Stimulated activated CD4-positive, alpha-beta T cell treated with anti-CD3 and anti-CD28 coated beads, Interleukin-1b, Interleukin-23, amount 100 ng/mL, for 1 hour (primary cell): Measurements from ENCODE around the gene RFPL1.
"Not testable (repeated sequence)": the region's sequence is repeated elsewhere in the genome, so short reads cannot be mapped to it uniquely, and the experiment has no call there.

Experiments
- DNase-seq, 2 donors: peaks; one replicate each; pipeline ENCODE4 v3.0.0-alpha.2; 2020; ENCODE audit warnings: low read depth in 2 of 2

Gene RFPL1

DNA sequence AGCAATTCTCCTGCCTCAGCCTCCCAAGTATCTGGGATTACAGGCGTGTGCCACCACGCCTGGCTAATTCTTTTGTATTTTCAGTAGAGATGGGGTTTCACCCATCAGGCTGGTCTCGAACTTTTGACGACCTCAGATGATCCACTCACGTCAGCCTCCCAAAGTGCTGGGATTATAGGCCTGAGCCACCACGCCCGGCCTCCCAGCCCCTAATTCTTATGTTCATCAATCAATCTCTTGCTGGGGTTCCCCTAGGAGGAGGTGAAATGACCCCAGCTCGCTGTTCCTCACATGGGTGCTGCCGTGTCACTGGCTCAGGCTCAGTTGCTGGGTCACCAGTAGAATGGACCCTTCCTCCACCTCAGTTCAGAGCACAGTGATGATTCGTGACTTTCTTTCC, at the start of gene RFPL1:
TSS of gene RFPL1 (plus strand) at position 301 of the 400 bp plus-strand sequence.
- DNase-seq, result not testable (repeated sequence)

DNA sequence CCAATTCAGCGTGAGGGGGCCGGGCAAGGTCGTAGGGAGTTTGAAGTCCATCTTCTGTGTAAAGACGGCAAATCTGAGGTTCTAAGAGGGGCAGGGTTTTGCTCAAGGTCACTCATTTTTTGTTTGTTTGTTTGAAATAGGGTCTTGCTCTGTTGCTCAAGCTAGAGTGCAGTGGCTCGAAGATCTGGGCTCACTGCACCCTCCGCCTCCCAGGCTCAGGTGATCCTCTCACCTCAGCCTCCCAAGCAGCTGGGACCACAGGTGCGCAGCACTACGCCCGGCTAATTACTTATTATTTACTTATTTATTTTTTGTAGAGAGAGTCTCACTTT, 49.7 kb upstream of the RFPL1 start:
- no peak for DNase-seq

DNA sequence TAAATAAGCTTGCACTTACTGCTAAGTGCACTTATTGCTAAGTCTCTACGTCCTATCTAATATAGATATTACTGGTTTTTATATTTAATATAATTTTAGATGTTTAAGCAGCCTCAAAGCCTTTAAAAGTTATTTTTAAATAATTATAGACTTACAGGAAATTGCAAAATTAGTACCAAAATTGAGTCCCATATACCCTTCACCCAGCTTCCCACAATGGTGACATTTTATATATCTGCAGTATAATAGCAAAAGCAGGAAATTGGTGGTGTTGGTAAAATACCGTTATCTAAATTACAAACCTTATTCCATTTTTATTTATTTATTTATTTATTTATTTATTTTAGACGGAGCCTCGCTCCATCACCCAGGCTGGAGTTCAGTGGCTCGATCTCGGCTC, 48.1 kb upstream of the RFPL1 start:
- no peak for DNase-seq

DNA sequence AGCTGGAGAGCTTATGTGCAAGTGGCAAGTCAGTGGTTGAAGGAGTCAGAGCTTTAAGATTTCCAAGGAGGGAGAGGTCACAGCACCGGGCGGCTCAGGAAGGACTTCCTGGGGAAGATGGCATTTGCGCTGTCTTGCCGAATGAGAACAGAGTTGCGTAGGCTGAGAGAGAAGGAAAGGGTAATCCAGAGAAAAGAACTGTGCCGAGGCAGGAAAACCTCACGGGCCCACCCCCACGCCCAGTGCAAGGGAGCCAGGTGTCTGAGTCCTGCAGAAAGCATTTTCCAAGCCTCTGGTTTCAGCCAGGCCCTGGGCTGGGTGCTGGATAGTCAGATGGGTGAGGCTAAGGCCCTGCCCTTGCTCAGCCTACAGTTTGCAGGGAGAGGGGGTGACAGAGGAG, 46.8 kb upstream of the RFPL1 start:
- DNase-seq, result no peak

DNA sequence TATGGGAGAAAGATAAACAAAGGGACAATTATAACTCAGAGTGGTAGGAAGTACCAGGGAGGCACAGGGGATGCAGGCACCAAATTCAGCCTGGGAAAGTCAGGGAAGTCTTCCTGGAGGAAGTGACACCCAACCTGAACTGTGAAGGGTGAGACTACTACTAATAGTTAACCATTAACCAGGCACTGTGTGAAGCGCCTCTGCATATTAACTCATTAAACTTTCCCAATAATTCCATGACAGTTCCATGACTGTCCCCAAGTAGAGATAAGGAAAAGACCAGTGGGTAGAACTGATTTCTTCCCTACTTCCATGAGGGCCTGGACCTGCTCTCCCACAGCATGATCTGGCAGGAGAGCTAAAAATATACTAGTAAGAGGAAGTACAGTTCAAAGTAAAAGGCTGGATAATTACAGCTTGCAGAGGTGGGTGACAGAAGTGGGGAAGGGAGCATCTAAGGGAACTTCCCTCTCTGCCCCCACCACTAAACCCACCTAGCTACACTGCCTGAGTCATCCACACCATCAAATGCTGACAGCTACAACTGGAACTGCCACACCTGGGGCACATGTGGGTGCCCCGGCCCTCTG, 45.3 kb upstream of the RFPL1 start:
- no peak for DNase-seq

DNA sequence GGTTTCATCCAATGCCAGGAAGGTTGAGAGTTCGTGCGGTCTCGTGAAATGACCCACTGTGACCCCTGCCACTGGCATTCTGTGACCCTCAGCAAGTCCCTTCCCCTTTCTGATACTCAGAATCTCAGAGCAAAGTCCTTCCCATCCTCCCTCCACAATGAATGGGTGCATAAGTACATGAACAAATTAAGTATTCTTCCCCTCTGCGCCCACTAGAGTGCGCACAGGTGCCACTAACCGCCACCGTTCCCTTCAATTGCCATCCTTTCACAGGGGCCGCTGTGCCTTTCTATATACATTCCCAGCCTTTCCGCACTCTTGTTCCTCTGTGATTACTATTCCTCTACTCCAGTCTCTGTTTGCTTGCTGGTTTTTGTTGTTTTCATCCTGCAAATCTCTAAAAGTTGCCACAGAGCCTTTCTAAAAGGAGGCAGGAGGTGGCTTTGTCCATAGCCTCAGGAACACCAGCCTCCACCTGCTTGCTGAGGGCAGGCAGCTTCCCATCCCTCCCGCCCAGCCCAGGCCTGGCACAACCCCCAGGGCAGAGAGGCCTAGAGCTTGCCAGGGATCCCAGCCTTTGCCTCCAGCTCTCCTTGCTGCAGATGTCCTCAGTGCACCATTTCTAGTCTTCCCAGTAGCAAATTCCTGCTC, 43.3 kb upstream of the RFPL1 start:
- DNase-seq, result peak; percentile 26 to 39

DNA sequence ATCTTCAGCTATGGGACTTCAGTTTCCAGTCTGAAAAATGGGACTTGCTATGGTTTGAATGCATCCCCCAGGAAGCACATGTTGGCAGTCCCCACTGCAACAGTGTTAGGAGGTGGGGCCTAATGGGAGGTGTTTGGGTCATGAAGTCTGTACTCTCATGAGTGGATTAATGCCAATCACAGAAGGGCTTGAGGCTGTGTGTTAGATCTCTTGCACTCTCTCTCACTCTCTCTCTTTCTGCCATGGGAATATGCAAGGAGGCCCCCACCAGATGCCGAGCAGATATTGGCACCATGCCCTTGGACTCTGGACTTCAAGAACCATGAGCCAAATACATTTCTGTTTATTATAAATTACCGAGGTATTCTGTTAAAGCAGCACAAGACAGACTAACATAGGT, 42.3 kb upstream of the RFPL1 start:
- no peak for DNase-seq

DNA sequence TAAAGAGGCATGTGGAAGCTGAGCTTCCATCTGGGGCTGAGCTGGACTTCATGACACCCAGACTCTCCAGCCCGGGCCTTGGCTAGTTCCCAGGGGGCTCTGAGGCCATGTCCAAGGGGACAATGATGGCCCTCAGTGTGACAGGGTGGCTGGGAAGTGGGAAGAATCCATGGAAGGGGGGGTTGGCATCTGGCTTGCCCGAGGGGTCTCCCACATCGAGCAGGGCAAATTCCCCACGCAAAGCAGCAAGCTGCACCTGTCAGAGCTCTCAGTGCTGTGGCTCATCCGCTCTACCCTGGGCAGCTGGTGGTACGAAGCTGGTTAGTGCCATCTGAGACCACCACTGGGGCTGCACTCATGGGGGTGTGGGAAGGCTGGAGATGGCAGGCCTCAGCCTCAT, 40.6 kb upstream of the RFPL1 start:
- no peak for DNase-seq

DNA sequence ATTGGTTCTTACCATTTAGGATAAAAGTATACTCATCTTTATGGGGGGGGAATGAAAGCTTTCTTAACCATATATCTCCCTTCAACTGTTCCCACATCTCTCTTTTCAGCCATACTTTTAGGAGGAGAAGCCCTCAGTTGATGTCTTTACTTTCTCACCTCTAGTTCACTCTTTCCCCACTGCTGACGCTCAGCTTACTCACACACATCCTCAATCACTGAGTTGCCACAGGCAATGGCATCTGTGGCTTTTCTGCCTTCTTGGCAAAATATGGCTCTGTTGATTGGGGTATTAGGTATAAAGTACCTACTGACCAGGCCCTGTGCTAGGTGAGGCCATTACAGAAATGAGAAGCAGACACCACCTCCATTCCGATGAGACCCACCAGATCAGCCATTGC, 37.8 kb upstream of the RFPL1 start:
- DNase-seq, result no peak

DNA sequence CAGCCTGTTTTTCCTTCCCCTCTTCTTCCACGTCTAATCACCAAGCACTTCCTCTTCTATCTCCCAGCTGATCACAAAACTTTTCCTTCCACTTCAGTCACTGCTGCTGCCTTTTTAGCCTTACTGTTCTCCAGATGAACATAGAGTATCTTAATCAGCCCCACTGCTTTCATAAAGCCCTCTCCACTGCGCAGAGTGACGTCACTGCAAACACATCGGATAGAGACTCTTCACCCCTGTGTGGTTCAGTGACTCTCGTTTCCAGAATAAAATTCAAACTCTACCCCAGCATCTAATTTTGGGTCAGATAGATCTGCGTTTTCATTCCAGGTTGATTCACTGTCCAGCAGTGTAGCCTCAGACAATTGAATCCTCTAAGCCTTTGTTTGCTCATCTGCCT, 36.8 kb upstream of the RFPL1 start:
- DNase-seq, result not testable (repeated sequence)

DNA sequence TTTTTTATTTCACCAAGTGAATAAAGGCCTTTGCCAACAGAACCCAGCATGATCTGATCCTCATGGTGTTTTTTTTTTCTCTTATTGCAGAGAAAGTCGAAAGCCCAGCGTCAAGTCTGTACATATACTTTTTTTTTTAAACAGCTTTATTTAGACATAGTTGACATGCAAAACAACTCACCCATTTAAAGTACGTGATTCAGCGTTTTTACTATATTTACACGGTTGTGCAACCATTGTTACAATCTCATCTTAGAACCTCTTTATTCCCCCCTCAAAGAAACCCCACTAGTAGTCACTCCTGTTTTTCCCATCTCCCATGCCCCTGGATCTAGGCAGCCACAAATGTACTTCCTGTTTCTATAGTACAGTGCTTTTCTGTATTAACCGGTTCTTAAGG, 29.4 kb upstream of the RFPL1 start:
- no peak for DNase-seq

DNA sequence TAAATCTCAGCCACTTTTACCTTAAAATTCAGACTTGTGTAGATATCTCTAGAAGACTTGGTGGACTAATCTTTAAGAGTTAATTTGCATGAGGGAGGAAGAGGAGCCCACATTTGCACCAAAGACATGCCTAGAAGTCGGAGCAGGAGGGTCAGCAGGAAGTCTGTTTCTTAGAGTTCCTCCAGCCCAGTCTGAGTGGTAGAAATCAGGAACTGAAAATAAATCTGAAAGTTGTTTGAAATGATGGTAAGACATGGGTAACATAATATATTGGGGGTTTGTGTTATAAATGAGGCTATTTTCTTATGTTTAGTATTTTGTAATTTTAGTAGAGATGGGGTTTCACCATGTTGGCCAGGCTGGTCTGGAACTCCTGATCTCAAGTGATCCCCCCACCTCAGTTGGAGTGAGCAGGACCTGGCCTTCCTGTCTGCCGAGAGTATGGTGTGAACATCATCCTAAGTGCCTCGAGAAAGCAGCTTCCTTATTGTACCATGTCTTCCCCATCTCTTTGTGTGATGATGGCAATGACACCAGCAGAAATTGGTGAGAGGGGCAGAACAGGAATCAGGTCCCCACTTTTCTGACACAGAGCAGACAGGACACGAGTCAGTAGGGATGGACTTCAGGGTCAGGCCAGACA, 26.7 kb upstream of the RFPL1 start:
- not testable (repeated sequence) for DNase-seq

DNA sequence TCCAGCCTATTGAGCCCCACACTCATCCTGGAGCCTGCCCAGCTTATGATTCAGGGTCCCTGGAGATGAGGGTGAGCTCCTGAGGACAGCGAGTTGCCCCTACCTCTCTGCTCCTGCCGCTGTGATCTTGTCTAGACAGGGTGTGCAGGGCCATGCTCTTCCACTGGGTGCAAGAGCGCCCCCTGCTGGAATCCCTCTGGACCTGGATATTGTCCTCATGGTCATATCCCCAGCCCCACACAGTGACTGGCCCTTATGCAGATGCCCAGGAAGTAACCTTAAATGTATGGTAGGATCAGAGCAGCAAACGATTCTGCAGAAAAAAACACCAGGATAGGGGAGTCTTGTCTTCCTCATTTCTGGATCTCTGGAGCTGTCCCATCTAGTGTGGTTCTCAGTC, 25.6 kb upstream of the RFPL1 start:
- not testable (repeated sequence) for DNase-seq

DNA sequence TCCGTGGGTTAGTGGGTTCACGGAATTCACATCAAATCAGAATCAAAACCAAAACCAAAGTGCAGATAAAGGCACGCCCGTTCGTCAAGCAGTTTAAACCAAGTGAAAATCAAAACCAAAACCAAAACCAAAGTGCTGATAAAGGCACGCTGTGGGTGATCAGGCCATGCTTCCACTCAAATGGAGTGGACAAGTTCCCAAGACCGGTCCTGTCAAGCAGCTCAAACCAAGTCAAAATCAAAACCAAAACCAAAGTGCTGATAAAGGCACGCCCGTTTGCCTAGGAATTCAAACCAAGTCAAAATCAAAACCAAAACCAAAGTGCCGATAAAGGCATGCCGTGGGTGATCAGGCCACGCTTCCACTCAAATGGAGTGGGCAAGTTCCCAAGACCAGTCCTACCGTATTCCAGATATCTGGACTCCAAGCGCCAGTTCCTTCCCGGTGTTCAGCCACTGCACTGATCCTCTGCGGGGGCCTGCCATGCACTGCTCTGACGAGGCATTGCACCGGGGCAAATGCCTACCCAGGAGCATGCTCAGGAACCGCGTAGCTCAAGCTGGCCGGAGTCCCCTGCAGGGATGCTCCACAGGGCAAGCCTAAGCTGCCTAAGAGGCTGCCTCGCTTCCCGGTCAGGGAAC, 23.3 kb upstream of the RFPL1 start:
- peak; percentile 10 to 32 for DNase-seq

DNA sequence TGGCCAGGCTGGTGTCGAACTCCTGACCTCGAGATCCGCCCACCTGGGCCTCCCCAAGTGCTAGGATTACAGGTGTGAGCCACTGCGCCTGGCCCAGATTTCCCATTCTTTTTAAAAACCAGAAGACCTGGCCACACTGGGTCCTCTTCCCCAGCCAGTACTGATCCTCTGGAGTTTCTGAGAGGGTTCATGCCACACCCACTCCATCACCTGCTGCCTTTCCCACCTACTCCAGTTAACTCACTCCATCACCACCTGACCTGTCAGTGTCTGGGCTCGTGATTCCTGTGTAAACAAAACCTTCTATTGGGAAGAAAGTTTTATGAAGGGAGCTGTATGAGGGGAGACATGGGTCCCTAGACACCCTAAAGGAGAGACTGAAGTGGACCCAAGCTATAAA, 19.7 kb upstream of the RFPL1 start:
- DNase-seq, result not testable (repeated sequence)

DNA sequence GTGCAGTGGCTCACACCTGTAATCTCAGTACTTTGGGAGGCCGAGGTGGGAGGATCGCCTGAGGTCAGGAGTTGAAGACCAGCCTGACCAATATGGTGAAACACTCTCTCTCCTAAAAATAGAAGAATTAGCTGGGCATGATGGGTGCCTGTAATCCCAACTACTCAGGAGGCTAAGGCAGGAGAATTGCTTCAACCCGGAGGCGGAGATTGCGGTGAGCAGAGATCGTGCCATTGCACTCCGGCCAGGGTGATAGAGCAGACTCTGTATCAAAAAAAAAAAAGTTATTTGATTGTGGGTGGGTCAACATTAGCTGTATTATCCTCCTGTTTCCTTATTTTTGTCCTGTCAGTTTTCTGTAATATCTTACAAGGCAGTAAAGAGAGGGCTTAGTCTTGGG, 11.9 kb upstream of the RFPL1 start:
- DNase-seq, result no peak

DNA sequence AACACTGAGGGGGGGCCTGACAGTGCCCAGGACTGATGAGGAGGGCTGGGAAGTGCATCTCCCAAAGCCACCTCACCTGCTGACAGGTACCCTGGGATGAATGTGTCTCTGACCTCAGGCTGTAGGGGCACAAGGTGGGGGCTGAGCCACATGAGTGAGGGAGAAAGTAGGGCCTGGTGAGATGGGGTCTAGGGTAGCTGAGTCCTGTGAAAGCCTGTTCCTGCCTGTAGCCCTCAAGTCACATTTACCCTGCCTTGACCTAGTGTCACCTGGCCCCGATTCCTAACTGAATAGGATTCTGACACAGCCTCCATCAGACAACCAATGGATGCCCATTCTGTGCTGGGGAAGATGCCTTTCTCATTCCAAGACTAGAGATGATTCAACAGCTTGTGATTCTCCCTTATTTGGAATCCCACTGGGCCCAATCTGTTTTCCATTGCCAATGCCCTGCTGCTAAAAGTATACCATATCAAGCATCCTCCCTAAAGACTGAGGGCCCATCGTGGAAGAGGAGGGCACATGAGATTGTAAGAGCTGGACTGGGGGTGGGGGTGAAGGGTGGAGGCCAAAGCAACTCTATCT, 11.1 kb upstream of the RFPL1 start:
- DNase-seq, result no peak

DNA sequence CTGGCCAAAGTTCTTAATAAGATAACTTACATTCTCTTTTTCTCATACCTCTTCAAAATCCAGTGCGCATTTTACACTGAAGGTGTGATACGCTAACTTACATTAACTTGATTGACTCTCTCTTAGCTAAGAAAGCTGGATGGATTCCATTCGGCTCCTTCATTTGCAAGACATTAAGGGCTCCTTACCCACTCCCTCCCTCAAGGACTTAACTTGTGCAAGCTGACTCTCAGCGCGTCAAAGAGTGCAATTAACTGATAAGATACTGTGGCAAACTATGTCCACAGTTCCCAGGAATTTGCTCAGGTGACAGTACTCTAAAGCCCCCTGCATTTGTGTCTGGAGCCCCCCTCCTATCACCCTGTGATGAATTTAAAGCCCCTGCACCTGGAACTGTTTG, 6.4 kb upstream of the RFPL1 start:
- no peak for DNase-seq

DNA sequence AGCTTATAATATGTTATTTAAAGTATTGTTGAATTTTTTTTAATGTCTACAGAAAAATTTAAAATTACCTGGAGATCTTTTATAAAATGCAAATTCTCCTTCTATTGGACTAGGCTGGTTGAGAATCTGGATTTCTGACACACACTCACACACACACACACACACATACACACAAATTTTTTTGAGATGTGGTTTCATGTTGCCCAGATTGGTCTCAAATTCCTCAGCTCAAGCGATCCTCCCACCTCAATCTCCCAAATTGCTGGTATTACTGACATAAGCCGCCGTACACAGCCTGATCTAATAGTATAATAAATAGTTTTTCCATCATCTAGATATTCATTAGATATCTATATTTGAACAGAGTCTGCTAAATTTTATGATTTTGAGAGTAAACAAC, 4.5 kb upstream of the RFPL1 start:
- DNase-seq, result no peak

DNA sequence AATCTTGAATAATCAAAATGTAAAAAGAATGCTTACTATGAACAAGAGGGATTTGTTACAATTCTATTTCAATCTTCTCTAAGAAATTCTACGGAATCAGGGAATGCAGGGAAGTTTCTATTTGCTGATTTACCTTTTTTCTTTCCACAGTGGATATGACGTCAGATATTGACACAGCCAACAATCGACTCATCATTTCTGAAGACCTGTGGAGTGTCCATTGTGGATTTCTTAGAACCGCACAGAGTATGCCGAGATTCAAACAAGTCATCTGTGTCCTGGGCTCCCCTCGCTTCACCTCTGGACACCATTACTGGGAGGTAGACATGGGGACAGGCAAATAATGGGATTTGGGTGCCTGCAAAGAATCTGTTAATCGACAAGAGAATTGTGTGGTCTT, 4.1 kb upstream of the RFPL1 start:
- no peak for DNase-seq

DNA sequence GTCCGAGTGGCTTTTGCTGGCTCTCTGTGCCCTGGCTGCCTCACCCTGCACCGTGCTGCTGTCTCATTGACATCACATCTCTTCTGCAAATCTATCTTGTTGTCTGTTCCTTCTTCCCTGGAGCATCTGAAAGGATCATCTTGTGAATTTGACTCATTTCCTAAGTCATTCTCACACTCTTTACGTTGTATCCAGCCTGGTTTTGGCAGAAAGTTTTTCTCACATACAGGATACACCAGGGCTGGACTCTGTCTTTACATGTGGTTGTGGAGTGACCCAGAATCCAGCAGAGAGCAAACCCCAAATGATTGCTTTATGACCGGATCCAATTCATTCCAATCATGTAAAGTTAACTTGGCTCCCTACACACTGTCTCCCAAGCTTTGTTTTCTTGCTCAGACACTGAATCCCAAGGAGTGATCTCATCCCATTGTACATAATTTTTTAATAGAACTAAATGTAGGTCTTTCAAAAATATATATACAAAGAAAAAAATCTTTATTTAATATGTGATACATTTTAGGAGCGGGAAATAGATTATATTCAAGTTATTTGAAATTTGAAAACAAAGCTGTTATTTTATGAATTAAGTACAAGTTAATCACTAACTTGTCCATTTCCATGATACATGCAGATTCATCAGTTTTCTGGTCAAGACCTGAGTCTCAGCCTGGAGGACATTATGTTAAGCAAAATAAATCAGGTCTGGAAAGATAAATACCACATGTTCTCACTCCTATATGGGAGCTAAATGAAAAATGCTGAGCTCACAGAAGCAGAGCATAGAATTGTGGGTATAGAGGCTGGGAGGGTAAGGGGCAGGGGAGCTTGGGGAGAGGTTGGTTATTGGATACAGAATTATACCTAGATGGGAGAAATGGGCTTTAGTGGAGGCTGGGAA, 2.9 kb upstream of the RFPL1 start:
- DNase-seq, result no peak

DNA sequence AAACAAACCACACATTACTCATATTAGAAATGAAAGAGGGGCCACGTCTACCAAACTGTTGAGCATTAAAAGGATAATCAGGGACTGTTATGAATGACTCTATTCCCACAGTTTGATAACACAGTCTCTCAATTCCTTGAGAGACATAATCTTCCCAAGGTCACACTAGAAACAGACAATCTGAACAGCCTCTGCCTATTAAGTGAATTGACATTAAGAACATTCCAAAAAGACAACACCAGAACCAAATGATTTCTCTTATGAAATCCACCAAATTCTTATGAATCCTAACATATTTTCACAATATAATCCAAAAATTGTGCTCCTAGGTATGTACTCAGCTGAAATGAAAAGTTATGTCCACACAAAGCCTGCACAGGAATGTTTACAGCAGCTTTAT, 4.6 kb downstream of the RFPL1 start:
- no peak for DNase-seq
